Suprapubic skin (tissue), 4 donors: ENCODE measurements around the gene THSD7B. TPM values are rescaled to one million over a fixed set of nuclear protein-coding genes. Genes with fewer than 3 reads are reported as not detected.

Experiments
- DNase-seq, 2 donors: peaks; one replicate each; pipeline ENCODE4 v3.0.0-alpha.2; 2019; ENCODE audit warnings: low spot score in 2 of 2
- H3K27ac ChIP-seq: fragments of 200-600 bp; sonication (generic); one replicate; pipeline ENCODE4 v1.5.1; 2019
- H3K27me3 ChIP-seq: fragments of 200-600 bp; sonication (generic); one replicate; pipeline ENCODE4 v1.5.1; 2019
- H3K36me3 ChIP-seq: fragments of 200-600 bp; sonication (generic); one replicate; pipeline ENCODE4 v1.5.1; 2019
- H3K4me1 ChIP-seq: fragments of 200-600 bp; sonication (generic); one replicate; pipeline ENCODE4 v1.5.1; 2019
- H3K4me3 ChIP-seq: fragments of 200-600 bp; sonication (generic); one replicate; pipeline ENCODE4 v1.5.1; 2019; ENCODE audit warnings: mild to moderate bottlenecking
- H3K9me3 ChIP-seq: fragments of 200-600 bp; sonication (generic); one replicate; pipeline ENCODE4 v1.5.1; 2019
- CTCF ChIP-seq, 2 donors: fragments of 200-600 bp in 1 of 2; fragments of 450-650 bp in 1 of 2; sonication (generic) in 1 of 2; IDR thresholded peaks; one replicate each; pipeline ENCODE4 v1.5.1; 2016 to 2019; ENCODE audit warnings: antibody characterized with exemption in 2 of 2, mild to moderate bottlenecking in 1 of 2, moderate library complexity in 1 of 2
- EP300 ChIP-seq: sonication (generic); formaldehyde crosslinking; IDR thresholded peaks from one replicate; pipeline ENCODE4 v1.6.1; 2017; ENCODE audit warnings: antibody characterized with exemption
- POLR2A ChIP-seq, 2 donors: fragments of 450-650 bp; IDR thresholded peaks; one replicate each; pipeline ENCODE4 v1.6.1; 2017; ENCODE audit warnings: antibody characterized with exemption in 2 of 2, mild to moderate bottlenecking in 2 of 2, moderate library complexity in 2 of 2
- POLR2AphosphoS5 ChIP-seq, 3 donors: sonication (generic); formaldehyde crosslinking; IDR thresholded peaks; one replicate each; pipeline ENCODE4 v1.6.1; 2017; ENCODE audit warnings: antibody characterized with exemption in 3 of 3
- WGBS: methylation state at CpG from one replicate; pipeline ENCODE4 v1.1.5; 2018; 5-methylcytosine and 5-hydroxymethylcytosine counted together
- total RNA-seq, 4 donors: library from RNA; depleted of rRNA; stranded (reverse); fragments of >200 nt; gene quantifications; one replicate each; pipeline ENCODE4 v1.1.0, GENCODE V29; 2016

The THSD7B gene
- total RNA-seq, 4 donors from 2014 or later, result 0.18 to 1.1 (median 0.34) TPM; not detected in 1

GRCh38 chr2:137708311-137708710 is 943.0 kb downstream of the THSD7B start:
- H3K27ac ChIP-seq, result no peak overlapping the region
- H3K4me3 ChIP-seq, result no peak overlapping the region
- DNase-seq, result no peak
- H3K9me3 ChIP-seq, result peaks cover 4% of the 10 kb centered on the region
- WGBS, result 95% methylated on average over 3 of the region's 5 CpGs
- TF ChIP-seq CTCF (IDR thresholded peaks at IDR 0.05) (no peak), EP300 (no peak), POLR2AphosphoS5 (IDR thresholded peaks at IDR 0.05) (no peak), POLR2A (IDR thresholded peaks at IDR 0.05) (no peak)
- H3K4me1 ChIP-seq, result no peaks in the 10 kb centered on the region
- no peaks in the 10 kb centered on the region for H3K36me3 ChIP-seq
- no peaks in the 10 kb centered on the region for H3K27me3 ChIP-seq

GRCh38 chr2:137715731-137716191 is 950.4 kb downstream of the THSD7B start:
- no peak for DNase-seq
- no peaks in the 10 kb centered on the region for H3K36me3 ChIP-seq
- H3K4me3 ChIP-seq, result no peak overlapping the region
- no peak overlapping the region for H3K27ac ChIP-seq
- no peaks in the 10 kb centered on the region for H3K27me3 ChIP-seq
- WGBS, result 91% methylated on average over 9 of the region's 17 CpGs
- H3K4me1 ChIP-seq, result no peaks in the 10 kb centered on the region
- TF ChIP-seq POLR2A (IDR thresholded peaks at IDR 0.05) (no peak), POLR2AphosphoS5 (IDR thresholded peaks at IDR 0.05) (no peak), CTCF (IDR thresholded peaks at IDR 0.05) (no peak), EP300 (no peak)
- H3K9me3 ChIP-seq, result peaks cover 4% of the 10 kb centered on the region

- Histone ChIP-seq H3K4me3 (no peak overlapping the region), H3K27ac (no peak overlapping the region), H3K9me3 (no peaks in the 10 kb centered on the region), H3K4me1 (no peaks in the 10 kb centered on the region), H3K27me3 (no peaks in the 10 kb centered on the region), H3K36me3 (no peaks in the 10 kb centered on the region)
- DNase-seq, result no peak
- WGBS, result 86% methylated on average over 3 of the region's 3 CpGs
- TF ChIP-seq POLR2AphosphoS5 (IDR thresholded peaks at IDR 0.05) (no peak), POLR2A (IDR thresholded peaks at IDR 0.05) (no peak)
Measured at GRCh38 chr2:137718786-137719185, 953.4 kb downstream of the THSD7B start.

DNA sequence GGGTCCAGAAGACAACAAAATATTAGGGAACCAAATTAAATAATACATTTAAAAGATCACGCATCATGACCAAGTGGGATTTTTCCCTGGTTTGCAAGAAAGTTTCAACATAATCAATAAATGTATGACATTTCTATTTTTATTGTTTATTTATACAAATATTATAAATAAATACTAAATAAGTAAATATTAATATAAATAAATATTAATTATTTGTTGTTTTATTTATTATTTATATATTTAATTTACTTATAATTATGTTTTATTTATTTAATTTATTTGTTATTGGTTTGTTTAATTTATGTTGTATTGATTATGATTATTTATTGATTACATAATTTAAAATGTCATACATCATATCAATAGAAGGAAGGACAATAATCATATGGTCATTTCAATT is 956.4 kb downstream of the THSD7B start:
- TF ChIP-seq CTCF (IDR thresholded peaks at IDR 0.05) (no peak), POLR2A (IDR thresholded peaks at IDR 0.05) (no peak), EP300 (no peak), POLR2AphosphoS5 (IDR thresholded peaks at IDR 0.05) (no peak)
- WGBS, result 98% methylated on average over 1 of the region's 1 CpG
- no peaks in the 10 kb centered on the region for H3K4me1 ChIP-seq

DNA sequence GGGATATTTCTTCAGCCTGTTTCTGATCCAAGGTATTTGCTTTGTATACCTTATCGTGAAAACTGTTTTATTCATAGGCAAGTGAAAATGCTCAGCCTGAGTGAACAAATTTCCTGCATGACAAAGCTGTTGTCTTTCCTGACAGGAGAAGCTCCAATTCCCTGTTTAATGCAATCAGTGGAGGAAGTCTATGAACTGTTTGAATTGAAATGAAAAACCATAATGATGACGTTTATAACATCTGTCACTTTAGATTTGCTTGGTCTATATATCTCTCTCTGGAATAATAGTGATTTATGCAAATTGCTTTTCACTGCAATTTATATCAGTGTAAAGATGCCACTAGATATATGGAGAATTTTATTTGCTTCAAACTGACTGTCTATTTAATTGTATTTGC is 959.6 kb downstream of the THSD7B start:
- TF ChIP-seq POLR2AphosphoS5 (IDR thresholded peaks at IDR 0.05) (no peak), EP300 (no peak), POLR2A (IDR thresholded peaks at IDR 0.05) (no peak), CTCF (IDR thresholded peaks at IDR 0.05) (no peak)
- DNase-seq, result no peak
- no peaks in the 10 kb centered on the region for H3K9me3 ChIP-seq
- no peaks in the 10 kb centered on the region for H3K27me3 ChIP-seq
- no peak overlapping the region for H3K27ac ChIP-seq
- H3K36me3 ChIP-seq, result no peaks in the 10 kb centered on the region
- H3K4me3 ChIP-seq, result no peak overlapping the region
- WGBS, result 74% methylated on average over 2 of the region's 2 CpGs
- no peaks in the 10 kb centered on the region for H3K4me1 ChIP-seq

More for the DNA sequence above, 956.4 kb downstream of the THSD7B start:
- Histone ChIP-seq H3K4me3 (no peak overlapping the region), H3K9me3 (no peaks in the 10 kb centered on the region), H3K36me3 (no peaks in the 10 kb centered on the region), H3K27me3 (no peaks in the 10 kb centered on the region), H3K27ac (no peak overlapping the region)
- no peak for DNase-seq
